HG03442 (cell line): Measurements from ENCODE around the gene TSFM.

Experiments
- ATAC-seq: cut with Tn5 transposase; IDR thresholded peaks from one replicate; pipeline ENCODE4 v1.9.1; 2021; ENCODE audit warnings: mild to moderate bottlenecking, moderate library complexity; ENCODE audit not compliant: unreplicated experiment

Gene TSFM

DNA sequence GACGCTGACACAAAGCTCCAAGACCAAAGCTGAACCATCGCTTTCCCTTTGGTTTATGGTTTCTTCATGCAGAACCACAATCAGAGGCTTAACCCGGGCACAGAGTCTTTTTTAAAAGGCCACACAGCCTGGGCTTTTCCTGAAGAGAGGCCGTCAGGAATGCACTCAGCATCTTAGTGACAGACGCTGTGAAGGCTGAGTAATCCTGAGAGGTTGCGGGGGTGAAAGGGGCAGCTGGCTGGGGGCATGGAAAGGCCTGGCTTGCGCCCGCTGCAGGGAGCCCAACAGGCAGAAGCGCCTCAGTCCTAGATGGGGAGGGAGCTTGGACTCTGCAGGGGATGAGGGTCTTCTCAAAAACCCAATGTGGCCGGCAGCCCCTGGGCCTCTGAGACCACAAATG, 50.4 kb downstream of the TSFM start:
- no peak for ATAC-seq

DNA sequence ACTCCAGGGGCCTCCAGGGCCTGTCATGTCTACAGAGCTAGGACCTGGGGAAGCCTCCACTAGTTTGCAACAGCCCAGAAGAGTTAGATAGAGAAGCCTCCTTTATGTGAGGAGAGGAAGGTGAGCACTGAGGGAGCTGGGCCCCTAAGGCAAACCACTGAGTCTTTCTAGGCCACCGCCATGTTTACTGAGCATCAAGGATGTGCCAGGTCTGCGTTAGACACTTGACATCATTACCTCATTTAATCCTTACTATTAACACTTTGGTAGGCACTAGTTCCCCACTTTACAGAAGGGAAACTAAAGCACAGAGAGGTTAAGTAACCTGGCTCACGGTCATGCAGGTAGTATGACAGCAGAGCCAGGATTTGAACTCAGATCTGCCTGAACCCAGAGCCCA, 51.1 kb downstream of the TSFM start:
- no peak for ATAC-seq

DNA sequence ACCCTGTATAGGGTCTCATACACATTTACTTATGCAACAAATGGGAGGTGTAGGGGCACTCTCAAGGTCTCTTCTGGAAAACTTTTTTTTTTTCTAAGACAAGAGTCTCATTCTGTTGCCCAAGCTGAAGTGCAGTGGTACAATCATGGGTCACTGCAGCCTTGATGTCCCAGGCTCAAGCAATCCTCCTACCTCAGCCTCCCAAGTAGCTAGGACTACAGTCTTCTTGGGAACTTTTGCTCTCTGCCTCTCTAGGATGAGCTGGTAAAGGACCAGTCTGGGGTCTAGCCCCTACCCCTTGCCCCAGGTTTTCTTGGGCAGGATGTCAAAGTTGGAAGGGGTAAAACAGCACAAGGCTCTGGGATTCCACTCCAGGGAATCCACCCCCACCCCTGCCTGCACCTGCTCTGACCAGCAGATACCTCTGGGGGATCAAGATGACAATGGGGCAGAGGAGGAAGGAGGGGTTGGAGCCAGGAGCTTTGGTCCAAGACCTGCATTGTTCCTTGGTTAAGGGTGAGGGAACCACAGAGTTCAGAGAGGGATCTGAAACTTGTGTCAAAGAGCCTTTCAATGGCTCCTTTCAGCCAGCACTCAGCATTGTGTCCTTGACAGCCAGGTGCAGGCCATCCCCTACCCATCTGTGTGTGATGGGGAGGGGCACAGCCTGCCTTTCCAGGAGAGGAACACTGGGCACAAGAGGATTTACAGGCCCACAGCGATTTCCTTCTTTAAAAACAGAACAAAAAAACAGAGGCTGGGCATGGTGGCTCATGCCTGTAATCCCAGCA, 51.7 kb downstream of the TSFM start:
- no peak for ATAC-seq

DNA sequence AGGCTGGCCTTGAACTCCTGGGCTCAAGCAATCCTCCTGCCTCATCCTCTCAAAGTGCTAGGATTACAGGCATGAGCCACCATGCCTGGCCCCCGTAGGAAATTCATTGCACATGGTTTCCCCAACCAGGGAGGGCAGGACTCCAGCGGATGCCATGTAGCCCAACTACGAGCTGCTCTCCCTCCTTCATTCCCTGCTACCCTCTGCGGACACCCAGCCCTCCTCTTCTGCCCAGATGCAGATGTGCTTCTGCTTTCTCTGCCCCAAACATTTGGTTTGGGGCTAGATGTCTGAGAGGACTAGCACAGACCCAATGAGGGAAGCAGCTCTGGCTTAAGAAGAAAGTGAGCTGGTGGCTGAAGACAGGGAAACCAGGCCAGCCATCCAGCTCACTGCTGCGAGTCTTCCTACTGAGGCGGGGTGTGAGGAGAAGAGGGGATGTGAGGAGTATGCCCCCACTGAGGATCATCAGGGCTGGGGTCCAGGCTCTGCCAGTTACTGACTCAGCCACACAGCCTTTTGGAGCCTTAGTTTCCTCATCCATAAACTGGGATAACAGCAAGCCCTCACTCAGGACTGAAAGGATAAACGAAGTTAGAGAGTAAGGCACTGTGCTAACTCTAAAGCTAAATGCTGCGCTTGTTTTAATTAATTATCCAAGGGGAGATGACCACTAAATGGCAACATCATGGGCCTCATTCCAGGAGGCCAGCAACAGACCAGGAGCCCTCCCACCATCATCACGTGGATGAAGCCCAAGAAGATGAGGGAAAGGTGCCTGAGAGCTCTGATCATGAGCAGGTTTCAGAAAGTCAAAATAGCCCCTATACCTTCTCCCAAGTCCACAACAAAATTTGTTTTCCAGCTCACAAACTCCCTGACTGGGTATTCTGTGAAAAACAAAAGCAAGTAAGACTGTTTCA, 53.0 kb downstream of the TSFM start:
- no peak for ATAC-seq

DNA sequence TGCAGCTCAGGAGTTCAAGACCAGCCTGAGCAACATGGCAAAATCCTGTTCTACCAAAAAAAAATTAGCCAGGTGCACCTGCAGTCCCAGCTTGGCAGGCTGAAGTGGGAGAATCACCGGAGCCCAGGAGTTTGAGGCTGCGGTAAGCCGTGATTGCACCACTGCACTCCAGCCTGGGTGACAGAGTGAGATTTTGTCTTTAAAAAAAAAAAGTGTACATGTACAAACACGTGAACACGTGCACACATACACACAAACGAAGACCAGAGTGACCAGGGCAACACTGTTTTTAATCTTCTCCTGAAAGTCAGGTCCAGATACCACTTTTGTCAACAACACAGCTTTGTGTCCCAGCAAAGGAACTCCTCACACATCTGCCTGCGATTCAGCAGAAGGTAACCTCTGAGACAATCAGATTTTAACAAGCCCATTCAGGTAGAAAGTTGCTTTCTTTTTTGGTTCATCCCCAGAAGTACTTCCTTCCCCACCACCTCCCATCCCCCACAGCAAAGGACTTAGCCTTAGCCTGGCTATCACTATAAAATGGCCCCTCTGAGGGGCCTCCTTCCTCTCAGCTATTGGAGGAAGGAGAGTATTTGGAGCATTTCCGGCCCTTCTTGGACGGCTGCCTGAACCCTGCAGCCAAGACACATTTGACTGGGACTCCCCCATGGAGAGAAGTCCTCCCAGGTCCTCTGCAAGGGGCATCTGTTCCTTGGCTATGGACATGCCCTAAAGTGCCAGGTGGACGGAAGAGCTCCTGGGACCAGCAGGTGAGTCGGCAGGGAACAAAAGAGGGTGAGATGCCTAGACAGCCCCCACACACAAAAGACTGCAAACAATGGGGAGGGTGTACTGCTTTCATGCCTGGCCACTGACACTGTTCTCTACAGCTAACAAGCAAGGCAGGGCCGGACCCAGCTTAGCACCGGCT, 54.1 kb downstream of the TSFM start:
- ATAC-seq = peak; percentile 45

DNA sequence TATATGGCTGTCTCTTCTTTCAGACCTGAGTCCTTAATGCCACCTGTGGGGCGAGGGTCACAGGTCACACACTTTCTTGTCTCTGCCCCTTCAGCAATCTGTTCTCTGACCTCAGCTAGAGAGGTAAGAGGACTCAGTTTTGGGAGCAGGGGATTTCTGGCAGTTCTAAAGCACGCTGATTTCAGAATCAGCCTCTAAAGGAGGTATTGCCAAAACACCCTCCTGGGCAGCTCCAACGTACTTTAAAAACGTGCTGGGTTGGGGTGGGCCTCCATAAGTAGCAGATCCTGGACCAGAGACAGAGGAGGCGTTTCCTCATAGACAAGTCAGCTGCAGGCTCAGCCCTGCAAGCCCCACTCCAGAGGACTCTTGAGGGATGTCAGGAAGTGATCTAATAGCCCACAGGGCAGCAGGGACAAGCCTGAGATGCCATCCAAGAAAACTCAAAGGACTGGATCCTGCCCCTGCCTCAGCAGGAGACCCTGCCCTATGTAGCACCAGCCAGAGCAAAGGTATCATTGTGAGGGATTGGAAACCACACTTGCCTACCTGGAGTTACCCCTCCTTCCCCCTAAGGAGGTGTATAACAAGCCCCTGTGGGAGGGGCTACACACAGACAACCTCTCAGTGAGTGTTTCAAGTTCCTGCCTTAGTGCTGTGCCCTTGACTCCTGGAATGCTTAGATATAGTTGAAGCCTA, 55.4 kb downstream of the TSFM start:
- ATAC-seq = no peak

DNA sequence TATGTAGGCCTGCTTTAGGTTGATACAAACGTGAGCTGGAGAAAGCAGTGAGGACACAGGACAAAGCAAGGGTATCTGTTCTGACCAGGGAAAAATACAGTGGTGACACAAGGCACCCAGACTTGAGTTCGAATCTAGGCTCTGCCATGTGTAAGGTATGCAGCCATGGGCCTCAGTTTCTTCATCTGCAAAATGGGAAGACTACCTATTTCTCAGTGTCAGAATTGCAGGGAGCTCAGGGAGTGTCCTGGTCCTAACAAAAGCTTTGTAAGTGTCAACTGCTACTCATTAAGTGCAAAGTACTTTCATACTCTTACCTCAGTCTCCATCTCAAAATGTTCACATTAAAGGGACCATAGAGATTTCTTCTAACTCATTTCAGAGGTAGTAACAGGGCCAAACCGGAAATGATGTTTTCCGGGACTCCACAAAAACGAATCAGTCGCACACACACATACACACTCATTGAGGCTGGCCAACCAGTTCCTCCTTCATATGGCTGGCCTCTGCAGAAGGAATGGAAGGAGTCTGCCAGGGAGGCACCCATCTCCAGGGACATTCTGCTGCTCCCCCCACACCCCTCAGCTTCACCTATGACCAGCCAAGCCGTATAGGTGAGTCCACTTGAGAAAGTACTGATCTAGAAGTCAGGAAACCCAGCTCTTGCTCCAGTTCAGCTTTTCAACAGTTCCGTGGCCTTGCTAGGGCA, 56.2 kb downstream of the TSFM start:
- ATAC-seq = no peak

DNA sequence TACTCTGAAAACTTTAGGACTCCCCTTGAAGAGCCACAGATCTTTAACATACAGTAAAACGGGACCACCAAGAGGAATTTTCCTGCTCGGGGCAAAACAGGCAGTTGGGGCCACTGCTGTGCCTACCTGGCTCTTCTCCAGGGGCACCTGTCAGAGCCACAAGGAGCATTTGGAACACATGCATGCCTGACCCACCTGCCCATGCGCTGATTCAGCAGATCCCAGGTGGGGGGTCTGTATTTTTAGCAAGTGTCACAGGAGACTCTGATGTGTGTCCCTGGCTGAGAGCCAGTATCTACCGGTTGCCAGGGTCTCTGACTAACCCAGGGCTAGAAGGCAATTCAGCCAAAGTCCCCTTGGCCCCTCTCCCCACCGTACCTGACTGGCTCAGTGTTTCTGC, 57.4 kb downstream of the TSFM start:
- ATAC-seq = no peak

DNA sequence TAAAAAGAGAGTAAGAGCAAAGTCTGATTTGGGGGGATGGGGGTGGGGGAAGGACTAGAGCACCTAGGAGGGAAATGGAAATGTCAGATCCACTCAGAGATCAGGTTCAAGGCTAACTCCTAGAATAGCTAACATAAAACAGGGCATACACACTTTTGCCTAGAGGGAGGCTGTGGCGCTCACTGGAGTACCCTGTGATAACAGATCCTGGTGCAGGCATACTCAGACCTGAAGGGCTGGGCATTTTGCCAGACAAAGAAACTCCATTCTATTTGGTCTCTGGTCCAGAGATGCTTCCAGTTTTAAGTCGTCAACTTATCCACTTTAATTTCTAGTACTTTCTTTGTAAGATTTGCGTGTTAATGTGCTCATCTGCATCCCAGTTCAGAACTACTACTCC, 58.1 kb downstream of the TSFM start:
- ATAC-seq = no peak

DNA sequence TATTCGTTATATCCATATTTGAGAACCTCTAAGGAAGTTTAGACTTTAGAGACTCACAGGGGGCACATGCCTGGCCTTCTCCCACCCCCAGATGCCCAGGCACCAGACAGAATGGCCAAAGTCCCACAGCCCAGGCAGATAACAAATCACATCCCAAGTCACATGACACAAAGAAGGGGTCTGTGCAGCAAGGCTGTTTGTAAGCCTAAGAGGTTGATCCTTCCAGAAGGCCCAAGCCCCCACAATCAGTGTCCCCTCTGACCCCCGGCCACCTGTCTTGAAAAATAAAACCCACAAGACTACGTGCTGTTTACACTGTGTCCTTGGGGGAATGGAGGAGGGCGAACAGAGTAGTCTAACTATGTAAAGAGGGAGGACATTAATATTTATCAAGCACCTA, 58.9 kb downstream of the TSFM start:
- ATAC-seq = no peak

DNA sequence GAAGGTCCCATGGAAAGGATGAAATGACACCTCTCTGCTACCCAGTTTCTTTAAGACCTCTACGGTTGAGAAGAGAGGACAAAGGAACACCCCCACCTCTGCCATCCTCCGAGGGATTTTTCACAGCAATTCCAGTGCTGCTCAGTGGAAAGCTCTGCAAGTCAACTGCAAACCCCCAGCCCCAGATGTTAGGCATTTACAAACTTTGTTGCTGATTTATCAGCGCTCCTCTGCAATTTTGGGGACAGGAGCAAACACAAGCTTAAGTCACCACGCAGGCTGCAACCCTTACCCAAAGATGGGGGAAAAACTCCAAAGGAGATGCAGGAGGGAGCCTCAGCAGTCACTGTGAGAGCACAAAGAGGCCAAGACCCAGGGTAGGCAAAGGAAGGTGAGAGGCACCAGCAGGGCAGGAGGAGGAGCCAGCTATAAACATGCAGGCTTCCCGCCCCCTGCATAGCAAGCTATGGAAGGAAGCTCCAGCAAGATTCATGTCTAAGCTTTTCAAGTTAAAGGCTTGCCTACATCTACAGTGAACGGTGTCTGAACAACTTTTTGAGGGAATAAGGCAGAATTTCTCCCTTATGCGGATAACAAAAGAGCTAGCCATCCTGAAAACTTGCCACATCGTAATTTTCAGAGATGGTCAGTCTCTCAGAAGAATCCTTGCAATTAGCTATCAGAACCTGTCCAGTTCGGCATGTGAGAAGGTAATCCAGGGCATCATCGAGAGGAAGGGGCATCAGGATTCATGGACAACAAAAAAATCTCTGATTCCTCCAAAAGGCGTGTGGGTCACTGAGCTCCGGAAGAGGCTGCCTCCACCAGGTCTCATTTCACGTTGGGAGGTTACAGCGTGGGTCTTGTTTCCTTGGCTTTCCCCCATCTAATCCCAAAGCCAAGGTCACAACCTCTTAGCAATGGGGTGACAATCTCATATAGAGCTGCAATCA, 60.0 kb downstream of the TSFM start:
- no peak for ATAC-seq

DNA sequence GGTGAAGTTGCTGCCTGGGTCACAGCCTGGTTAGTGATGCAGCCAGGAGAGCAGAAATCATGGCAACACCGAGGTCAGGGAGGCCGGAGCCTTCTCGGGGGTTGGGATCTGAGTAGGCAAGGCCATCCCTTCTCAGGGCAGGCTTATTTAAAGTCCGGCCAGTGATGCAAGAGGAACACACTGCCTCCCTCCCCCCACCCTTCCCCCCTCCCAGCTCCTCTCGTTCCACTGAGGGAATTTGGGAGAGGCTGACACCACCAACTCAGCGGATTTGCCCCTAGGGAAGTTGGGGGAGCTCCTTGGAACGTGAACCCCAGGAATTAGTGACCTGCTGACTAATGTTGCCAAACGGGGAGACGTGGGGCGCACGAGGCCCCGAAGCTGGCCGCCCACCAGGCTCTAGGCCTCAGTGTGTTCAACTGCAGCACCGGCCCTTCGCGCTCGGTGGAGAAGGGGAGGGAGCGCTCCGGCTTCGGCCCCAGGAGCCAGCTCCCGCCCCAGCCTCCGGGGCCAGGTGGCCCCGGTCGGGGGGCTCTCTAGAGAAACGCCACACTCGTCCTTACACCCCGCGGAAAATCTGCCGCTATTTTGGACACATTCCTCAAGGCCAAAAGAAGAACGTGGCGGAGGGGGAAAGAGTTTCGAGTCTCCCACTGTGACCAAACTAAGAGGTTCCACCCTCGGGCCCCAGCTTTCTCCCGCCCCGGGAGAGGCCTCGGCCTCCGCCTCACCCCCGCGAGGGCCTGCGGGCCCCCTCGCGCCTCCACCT, 62.3 kb downstream of the TSFM start:
- ATAC-seq = no peak

DNA sequence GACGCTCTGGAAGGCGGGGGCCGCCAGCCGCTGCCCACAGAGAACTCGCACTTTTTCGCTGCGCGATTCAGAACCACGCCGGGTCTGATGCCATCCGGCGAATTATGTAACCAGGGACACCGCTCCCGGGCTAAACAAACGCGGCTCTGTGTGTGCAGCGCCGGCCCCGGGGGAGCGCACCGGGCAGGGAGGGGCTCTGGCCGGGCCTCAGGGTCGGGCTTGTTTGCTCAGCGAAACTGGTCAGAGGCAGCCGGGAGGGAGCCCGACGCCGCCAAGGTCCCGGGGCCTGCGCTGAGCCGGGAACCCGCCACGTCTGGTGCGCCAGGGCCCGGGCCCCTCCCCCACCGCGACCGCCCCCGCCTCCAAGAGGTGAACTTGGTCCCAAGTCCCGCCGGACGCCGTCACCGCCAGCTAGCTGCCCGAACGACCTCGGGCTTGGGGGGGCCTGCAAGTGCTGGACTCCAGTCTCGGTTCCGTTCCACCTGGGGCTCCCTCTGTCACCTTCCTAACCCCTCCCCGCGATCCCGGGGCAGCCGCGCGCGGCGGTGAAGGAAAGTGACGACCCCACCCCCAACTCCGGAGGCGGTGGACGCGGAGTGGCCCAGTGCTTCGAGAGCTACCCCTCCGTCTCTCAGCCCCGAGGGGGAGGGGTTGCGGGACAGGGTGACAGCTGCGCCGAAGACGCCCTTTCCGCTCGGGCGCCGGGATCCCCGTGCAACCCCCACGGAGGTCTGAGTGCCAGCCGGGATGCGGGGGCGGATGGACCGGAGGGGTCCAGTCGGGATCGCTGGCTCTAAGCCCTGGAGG, 63.1 kb downstream of the TSFM start:
- ATAC-seq = peak; percentile 28

DNA sequence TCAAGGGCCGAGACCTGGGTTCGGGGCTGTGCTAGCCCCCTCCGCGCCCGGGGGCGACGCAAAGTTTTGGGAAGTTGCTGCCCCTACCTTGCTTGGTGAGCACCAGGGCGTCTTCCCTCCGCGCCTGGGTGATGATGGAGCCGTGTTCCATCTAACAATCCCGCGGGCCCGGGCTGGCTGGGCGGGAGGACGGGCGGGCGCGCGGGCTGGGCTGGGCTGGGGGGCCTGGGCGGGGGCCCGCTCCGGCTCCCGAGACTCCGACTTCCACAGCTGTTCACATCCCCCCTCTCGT, 63.6 kb downstream of the TSFM start:
- ATAC-seq = peak; percentile 10

DNA sequence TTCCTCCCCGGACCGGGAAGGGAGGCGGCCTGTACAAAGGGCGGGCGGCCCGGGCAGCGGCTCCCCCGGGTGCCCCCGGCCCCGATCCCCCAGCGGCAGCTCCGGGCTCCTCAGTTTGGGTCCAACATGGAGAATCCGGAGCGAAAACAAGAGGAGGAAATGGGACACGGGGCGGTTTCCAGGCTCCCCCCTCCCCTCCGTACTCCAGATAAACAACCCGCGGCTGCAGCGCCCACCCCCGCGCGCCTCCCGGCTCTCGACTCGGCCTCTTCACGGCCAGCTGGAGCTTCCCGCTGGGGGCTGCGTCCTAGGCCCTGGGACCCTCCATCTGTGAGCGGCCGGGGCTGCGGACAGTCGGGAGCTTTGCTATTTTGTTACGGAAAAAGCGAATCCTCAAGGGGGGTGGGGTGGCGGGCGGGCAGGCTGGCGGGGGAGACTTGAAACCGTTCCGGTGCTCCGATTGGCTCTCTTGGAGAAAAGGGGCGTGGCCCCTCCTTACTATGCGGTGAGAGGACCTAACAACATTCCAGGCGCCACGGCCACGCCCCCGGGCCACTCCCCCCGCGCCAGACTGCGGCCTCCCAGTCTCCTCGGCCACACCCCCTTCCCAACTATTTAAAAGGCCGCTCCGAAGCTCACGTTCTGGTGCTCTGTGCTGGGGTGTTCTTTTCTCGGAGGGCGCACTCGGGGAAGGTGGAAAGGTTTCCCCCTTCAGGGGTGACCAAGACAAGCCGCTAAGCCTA, 64.2 kb downstream of the TSFM start, which contains the start of gene CTDSP2:
CTDSP2 (minus strand) TSS at position 153 of the 743 bp plus-strand sequence. CDS start 294 bp downstream, outside the sequence.
- ATAC-seq = peak; percentile 38
